GM21528 (cell line): Measurements from ENCODE around the gene IFT81.
"Not testable (repeated sequence)": the region's sequence is repeated elsewhere in the genome, so short reads cannot be mapped to it uniquely, and the experiment has no call there.

ENCODE experiments used
- ATAC-seq: cut with Tn5 transposase; IDR thresholded peaks from one replicate; pipeline ENCODE4 v1.9.1; 2021; ENCODE audit warnings: mild to moderate bottlenecking, moderate library complexity; ENCODE audit not compliant: unreplicated experiment, low FRiP score

IFT81 gene, protein sequence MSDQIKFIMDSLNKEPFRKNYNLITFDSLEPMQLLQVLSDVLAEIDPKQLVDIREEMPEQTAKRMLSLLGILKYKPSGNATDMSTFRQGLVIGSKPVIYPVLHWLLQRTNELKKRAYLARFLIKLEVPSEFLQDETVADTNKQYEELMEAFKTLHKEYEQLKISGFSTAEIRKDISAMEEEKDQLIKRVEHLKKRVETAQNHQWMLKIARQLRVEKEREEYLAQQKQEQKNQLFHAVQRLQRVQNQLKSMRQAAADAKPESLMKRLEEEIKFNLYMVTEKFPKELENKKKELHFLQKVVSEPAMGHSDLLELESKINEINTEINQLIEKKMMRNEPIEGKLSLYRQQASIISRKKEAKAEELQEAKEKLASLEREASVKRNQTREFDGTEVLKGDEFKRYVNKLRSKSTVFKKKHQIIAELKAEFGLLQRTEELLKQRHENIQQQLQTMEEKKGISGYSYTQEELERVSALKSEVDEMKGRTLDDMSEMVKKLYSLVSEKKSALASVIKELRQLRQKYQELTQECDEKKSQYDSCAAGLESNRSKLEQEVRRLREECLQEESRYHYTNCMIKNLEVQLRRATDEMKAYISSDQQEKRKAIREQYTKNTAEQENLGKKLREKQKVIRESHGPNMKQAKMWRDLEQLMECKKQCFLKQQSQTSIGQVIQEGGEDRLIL

DNA sequence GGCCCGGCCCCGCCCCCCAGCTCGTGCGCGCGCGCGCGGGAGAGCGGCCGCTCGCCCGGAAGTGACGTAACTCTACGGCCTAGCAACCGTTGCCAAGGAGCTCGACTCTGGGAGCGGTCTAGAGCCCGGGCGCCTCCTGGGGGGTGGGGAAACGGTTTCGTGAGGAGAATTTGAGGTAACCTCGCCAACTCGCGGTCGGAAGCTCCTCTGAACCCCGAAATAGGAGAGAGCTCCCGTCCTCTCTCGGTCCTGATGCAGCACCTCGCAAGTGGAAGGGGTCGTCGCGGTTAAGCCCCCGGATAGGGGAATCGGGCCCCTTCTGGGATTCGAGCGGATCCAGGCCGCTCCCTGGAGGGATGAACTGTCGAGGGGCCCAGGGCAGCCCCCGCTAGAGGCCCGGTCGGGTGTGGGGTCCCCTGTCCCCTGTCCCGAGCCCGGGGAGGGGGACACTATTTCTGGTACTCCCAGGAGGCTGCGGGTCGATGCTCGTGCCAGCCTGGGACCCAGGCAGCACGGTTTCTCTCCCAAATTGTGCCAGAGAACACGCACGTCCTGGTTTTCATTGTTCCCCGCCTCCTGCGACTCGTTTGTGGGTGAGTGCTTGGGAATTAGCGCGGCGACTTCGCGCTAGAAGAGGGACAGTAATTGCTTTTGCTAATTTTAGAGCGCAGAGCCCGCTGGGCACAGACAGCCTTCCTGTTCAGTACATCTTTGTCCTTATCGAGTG, at the start of gene IFT81:
TSS of gene IFT81 (plus strand) at position 89 of the 727 bp plus-strand sequence. CDS start 3,024 bp downstream, outside the sequence.
- peak; percentile 82 for ATAC-seq

DNA sequence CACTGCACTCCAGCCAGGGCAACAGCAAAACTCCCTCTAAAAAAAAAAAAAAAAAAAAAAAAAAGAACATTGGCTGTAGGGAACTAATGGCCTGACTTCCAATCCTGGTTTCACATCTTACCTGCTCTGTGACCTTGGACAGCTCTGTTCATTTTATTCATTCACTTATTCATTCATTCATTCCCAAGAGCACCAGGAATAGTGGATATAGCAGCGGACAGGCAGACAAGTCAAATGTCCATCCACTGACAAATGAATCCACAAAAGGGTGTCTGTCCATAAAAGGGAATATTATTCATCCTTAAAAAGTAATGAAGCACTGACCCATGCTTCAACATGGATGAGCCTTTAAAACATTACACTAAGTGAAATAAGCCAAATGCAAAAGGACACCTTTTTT, 48.3 kb upstream of the IFT81 start:
- no peak for ATAC-seq

DNA sequence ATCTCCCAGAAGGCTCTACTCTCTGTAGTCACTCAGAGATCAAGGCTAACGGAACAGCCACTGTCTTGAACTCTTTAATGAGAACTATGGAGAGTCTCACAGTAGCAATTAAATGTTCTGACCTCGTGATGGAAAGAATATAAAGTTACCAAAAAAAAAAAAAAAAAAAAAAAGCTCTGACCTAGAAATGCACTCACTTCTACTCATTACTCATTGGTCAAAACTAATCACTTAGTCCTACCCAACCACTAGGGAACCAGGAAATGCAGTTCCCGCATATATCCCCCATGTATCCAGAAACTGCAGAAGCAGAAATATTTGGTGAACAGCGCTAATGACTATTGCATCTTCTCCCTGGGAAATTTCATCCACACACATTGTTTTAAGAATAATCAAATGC, 46.4 kb upstream of the IFT81 start:
- ATAC-seq, result no peak

DNA sequence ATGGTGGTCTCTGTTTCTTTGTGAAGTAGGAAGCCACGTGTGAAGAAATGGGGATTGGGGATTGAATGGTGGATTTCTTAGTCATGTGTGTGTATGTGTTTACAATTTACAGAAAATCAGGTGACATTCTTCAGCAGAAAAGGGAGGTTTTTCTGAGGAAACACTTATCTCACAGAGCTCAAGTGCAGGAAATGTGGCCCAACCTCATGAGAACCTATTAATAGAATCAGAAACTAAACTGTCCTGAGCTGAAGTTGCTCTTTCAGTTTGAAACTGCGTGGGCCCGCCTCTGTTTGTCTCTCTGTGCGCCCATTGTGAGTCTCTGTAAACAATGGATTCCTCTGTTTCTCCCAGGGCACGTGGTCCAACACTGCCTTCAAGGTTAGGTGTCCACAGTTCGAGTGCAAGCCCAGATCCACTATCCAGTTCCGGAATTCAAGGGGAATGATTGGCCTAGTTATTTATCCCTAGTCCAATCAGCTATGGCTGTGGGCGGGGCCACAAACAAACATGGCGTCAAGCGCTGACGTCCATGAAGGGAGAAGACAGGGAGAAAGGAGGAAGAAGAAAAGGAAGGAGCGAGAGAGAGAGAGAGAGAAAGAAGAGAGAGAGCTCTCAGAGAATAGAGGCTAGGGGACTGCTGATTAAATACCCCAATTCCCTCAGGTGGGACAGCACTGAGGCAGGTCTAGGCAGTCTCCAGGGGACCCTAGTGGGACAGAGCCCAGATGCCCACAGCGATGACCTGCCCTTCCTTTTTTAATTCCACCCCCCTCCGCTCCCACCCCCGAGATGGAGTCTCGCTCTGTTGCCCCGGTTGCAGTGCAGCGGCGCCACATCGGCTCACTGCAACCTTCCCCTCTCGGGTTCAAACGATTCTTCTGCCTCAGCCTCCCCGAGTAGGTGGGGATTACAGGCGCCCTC, 44.4 kb upstream of the IFT81 start:
- ATAC-seq, result peak; percentile 68

DNA sequence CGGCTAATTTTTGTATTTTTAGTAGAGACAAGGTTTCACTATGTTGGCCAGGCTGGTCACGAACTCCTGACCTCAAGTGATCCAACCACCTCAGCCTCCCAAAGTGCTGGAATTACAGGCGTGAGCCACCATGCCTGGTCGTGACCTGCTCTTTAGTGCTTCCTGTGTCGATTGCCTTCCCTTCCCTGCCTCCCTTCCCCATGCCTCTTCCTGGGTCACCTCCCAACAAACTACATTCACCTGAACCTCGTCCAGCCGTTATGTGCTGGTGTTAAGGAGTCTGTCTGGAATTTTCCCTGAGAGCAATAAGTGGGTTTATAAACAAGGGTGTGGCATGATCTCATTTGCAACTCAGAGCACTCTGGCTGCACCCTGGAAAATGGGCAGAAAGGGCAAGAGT, 43.7 kb upstream of the IFT81 start:
- no peak for ATAC-seq

DNA sequence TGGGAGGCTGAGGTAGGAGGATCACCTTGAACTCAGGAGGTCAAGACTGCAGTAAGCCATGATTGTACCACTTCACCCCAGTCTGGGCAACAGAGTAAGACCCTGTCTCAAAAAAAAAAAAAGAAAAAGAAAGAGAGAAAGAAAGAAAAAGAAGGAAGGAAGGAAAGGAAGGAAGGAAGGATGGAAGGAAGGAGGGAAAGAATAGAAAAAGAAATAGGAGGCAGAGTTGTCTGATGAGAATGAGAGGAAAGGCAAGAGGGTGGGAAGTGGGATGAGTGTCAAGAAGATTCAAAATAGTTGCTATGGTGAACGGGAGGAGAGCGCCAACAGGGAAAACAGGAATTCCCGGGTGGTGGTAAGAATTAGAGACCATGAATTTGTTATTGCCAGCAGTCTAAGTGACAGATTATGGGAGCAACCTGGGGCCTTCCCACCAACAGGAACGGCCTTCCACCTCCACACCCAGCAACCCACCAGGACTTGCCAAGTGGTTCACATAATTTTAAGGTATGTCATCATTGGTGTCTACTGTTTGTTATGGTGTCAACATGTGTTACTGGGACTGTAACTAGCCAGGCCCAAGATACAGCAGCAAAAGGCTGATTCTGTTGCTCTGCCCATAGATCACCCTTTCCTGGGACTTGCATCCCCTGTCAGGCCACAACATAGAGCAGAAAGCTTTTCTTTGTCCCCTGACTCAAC, 39.7 kb upstream of the IFT81 start:
- no peak for ATAC-seq

DNA sequence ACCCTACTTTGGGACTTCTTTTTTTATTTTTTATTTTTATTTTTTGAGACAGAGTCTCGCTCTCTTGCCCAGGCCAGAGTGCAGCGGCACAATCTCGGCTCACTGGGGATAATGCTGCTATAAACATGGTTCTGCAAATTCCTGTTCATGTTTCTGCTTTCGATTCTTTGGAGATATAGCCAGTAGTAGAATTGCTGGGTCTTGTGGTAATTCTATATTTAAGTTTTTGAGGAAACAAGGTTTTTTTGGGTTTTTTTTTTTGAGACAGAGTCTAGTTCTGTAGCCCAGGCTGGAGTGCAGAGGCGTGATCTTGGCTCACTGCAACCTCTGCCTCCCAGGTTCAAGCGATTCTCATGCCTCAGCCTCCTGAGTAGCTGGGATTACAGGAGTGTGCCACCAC, 35.9 kb upstream of the IFT81 start:
- not testable (repeated sequence) for ATAC-seq

DNA sequence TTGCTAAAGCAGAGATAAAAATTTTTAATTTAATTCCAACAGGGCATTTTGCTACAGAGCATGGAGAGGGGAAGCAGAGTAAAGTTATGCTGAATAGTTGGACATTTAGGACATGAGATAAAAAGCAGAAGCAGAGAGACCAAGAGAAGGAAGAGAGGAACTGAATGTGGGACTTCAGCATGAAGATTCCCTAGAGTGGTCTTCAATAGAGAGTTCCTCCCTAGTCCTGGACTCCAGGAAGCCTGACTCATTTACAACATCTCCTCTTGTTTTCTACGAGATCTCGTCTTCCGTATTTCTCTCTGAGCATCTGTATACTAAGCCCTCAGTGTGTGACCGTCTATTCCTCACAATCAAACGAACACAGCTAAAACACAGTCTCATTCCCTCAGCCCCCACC, 35.2 kb upstream of the IFT81 start:
- ATAC-seq, result no peak

DNA sequence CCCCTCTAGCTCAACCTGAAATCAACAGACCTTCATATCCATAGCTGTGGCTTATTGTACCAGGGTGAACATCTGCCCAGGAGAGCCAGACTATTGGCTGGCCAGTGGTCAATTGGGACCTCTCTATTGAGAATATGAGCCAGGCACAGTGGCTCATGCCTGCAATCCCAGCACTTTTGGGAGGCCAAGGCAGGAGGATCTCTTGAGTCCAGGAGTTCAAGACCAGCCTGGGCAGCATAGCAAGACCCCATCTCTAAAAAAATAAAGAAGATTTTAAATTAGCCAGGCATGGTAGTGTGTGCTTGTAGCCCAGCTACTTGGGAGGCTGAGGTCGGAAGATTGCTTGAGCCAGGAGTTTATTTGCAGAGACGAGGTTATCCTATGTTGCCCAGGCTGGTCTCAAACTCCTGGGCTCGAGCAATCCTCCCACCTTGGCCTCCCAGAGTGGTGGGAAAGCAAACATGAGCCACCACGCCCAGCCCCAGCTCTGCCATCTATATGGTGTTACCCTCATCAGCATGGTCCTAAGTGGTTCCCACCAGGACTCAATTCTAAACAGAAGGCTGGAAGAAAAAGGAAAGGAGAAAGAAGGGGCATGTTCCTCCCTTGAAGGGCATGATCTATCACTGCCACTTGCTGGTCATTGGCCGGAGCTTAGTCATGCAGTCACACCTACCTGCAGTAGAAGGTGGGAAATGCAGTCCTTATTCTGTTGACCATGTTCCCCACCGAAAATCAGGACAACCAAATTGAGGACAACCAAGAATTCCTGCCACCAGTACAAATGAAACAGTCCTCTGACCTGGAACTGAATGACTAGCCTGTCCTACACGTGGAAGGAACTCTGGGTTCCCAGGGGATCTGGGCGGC, 33.7 kb upstream of the IFT81 start:
- no peak for ATAC-seq

DNA sequence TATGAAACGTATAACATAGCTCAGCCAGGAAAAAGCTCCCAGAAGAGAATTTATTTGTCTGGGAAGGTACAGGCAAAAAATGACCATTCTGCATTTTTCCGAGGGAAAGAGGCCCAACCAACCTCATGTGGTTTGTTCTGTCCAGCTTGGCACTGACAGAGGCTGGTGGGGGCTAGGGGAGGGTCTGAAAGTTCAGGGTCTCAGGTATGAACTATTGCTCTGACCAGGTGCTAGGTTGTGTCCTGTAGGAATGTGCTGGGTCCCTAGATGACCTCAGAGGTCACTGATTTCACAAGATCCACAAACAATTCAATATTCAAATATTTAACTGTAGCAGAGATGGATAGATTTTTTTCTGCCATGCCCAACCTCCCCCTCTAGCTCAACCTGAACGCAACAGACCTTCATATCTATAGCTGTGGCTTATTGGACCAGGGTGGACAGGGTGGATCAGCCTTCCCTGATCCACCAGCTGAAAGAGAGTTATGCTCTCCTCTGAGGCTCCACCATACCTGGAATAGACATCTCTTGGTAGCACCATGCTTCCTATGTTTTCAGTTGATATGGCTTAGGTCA, 32.9 kb upstream of the IFT81 start:
- ATAC-seq, result no peak

DNA sequence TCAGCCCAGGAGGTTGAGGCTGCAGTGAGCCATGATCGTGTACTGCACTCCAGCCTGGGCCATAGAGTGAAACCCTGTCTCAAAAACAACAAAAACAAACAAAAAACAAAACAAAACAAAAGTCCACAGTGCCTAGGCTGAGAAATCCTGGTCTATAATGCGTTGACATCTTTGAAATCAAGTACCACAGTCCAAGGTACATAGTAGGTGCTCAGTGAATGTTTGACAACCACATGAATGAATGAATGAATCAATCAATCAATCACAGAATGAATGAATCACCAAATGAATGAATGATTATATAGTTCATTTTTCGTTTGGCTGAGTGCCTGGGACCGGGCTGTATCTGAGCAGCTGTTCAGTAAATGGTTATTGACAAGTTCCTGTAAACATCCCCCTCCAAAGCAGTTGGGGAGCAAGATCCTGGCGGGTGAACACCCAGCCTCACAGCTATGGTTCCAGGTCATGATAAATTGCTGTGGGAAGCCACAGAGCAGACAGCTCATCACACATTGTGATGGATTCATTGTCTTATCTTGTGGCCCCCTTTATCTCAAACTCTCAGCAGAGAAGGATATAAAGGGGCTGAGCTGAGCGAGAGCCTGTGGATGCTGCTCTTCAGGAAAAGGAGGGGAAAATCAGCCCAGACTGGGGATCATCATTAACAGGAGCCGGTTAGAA, 30.4 kb upstream of the IFT81 start:
- no peak for ATAC-seq

DNA sequence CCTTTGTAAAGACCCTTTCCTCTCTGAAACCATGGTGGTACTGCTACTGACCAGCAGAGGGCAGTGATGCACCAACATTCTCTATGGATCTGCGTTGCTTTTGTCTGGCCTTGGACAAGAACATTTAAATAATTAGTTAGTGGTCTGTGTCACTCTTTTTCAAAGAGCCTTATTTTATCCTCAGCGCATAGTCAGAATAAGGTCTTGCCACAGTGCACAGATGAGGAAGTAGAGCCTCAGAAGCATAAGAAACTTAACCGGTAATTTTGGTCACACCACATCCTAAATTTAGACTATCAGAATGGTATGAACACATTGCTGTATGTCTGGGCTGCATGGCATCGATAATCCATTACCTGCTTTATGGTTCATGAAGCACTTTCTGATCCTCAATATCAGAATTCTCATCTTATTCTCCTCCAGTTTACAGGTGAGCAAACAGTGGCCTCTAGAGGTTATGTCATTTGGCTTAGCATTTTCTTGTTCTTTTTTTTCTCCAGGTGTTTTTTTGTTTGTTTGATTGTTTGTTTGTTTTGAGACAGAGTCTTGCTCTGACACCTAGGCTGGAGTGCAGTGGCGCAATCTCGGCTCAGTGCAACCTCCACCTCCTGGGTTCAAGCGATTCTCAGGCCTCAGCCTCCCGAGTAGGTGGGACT, 23.7 kb upstream of the IFT81 start:
- peak; percentile 91 for ATAC-seq

DNA sequence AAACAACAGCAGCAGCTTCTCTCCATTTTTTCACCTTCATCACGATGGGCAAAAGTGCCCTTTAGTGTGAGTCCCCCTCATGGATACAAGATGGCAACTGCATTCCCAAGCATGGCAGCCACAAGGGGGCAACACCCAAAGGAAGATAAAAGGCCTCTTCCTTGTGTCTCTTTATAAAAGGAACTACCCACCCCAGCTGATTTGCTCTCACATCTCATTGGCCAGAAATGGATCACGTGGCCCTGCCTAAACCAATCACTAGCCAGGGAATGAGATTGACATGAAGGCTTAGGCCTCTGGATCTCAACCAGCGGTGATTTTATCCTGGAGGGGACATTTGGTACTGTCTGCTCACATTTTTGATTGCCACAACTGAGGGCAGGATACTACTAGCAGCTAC, 21.9 kb upstream of the IFT81 start:
- ATAC-seq, result no peak

DNA sequence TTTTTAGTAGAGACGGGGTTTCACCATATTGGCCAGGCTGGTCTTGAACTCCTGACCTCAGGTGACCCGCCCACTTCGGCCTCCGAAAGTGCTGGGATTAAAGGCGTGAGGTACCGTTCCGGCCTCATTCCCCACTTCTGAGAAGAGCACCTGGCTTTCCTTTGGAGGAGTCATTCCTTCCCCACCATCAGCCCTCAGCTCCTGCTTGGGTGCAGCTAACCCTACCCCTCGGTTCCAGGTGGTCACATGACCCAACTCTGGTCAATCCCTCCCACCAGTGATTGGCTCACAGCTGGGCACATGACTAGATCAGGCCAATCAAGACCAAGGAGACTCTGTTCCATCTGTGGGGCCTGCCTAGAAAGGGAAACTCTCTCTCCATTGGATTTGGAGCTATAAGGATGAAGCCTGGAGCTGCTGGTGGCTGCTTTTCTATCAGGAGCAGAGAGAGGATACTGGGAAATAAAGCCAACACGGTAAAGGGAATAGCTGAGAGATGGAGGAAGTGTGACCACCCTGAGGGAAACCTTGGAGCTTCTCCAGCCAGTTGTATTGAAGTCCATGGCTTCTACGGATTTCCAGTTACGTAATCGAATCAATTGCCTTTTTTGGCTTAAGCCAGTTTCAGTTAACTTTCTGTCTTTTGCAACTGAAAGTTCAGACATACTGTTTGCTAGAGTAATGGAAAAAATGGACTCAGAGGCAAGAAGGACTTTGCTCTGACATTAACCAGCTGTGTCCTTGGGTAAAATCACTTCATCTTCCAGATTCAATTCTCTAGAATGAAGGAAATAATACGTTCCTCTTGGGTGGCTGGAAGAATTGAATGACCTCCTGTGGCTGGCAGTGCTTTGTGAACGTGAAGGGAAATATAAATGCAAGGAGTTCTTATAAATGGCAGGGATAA, 19.7 kb upstream of the IFT81 start:
- no peak for ATAC-seq

DNA sequence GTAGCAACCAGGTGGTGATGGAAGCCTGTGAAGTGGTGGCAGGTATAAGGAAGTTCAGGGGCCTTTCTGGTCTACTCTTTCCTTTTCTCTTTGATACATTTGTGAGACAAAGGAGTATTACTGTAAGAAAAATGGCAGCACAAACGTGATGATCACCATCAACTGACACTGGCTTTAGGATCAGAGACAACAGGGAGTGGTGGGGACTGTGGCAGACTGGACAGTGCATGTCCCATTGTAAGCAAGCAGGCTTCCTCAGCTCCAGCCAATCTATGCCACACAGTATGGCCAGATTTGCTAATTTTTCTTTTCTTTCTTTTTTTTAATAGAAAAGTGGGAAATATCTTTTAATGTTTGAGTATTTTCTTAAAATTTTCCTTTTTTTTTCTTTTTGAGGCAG, 19.0 kb upstream of the IFT81 start:
- no peak for ATAC-seq

DNA sequence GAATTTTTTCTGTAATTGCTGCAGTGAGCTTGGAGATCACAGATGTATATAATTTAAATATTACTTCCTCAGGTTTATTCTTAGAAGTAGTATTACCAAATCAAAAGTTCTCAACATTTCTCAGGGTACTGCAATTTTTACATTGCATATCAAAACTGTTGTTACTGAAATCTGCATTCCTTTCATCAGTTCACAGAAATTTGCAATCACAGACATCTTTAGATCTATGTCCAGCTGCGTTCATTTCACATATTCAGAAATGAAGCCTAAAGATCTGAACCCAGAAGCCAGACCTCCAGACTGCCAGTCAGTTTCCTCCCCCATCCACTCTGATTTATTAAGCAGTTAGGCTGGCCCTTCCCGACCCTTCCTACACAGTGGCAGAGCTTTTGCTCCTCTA, 18.2 kb upstream of the IFT81 start:
- ATAC-seq, result no peak
